ENCODE data around the gene MYLK.
A peak's percentile ranks its signal among the peaks of the same experiment; 100 is the strongest.

The MYLK gene

GRCh38 chr3:123652342-123652984, 231.7 kb downstream of the MYLK start:
- H3K4me3 ChIP-seq (ENCODE audit: low read depth, low read length, poor library complexity, severe bottlenecking), result no peak overlapping the region
- H4K20me1 ChIP-seq (ENCODE audit: insufficient read depth, low read length), result no peaks in the 10 kb centered on the region
- no peak overlapping the region for H3K27ac ChIP-seq (ENCODE audit: low read depth, low read length, poor library complexity, severe bottlenecking)
- H3K4me1 ChIP-seq (ENCODE audit: insufficient read depth, low read length, severe bottlenecking), result no peaks in the 10 kb centered on the region
- H3K36me3 ChIP-seq (ENCODE audit: insufficient read depth, low read length), result no peaks in the 10 kb centered on the region
- H3K79me2 ChIP-seq (ENCODE audit: insufficient read depth, low read length), result no peaks in the 10 kb centered on the region
- TF ChIP-seq CTCF (IDR thresholded peaks at IDR 0.05; ENCODE audit: low read length) (peak; percentile 79), EZH2 (IDR thresholded peaks at IDR 0.05; ENCODE audit: borderline replicate concordance, low read length) (no peak)
- no peaks in the 10 kb centered on the region for H3K9me2 ChIP-seq (ENCODE audit: low read depth, low read length)
- H3K9ac ChIP-seq (ENCODE audit: low read length), result no peak overlapping the region
- H3F3A ChIP-seq (ENCODE audit: insufficient read depth, low read length), result no peaks in the 10 kb centered on the region
- H3K27me3 ChIP-seq (ENCODE audit: insufficient read depth, low read length), result no peaks in the 10 kb centered on the region
- no peak overlapping the region for H2AFZ ChIP-seq (ENCODE audit: low read length)
- H3K9me3 ChIP-seq (ENCODE audit: low read length), result no peaks in the 10 kb centered on the region
- no peak overlapping the region for H3K4me2 ChIP-seq (ENCODE audit: low read length)

DNA sequence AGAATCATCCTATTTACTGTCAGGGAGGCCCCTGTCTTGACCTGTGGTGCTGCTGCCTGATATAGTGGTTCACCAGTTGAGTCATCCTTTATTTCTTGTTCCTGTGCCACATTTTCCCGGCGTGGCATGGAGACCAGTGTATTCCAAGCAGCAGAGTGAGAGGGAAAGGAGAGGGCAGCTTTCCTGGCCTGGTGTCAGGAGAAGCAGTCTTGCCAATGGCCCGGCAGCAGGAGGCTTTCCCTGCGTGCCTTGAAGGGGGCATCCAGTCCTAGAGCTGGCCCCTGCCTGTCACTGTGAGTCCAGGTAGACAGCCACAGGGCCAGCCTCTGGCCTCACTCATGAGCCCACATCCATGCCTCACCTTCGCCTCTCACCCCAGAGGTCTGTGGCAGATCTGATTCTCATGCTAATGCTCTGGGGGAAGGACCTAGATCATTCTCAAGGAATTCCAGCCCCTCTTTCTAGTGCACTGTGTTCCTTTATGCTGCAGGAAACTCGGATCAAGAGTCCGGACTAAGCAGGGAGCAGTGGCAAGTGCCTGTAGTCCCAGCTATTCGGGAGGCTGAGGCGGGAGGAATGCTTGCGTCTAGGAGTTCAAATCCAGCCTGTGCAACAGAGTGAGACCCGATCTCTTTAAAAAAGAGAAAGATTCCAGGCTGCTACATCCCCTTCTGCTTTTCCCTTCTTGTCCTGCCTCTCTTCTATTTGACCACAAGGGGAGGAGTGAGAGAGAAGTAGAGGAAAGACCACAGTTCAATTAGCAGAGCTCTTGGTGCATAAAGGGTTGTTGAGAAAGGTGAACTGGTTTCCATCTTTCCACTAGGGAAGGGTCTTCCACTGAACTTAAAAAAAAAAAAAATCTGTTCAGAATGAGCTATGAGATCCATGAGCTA, 232.4 kb downstream of the MYLK start:
- Histone ChIP-seq H3K79me2 (ENCODE audit: insufficient read depth, low read length) (no peaks in the 10 kb centered on the region), H3K36me3 (ENCODE audit: insufficient read depth, low read length) (no peaks in the 10 kb centered on the region), H4K20me1 (ENCODE audit: insufficient read depth, low read length) (no peaks in the 10 kb centered on the region), H3K4me3 (ENCODE audit: low read depth, low read length, poor library complexity, severe bottlenecking) (no peak overlapping the region), H3K9me3 (ENCODE audit: low read length) (no peaks in the 10 kb centered on the region), H2AFZ (ENCODE audit: low read length) (no peak overlapping the region), H3K27ac (ENCODE audit: low read depth, low read length, poor library complexity, severe bottlenecking) (no peak overlapping the region), H3K27me3 (ENCODE audit: insufficient read depth, low read length) (no peaks in the 10 kb centered on the region), H3K9ac (ENCODE audit: low read length) (no peak overlapping the region), H3K4me2 (ENCODE audit: low read length) (no peak overlapping the region), H3K9me2 (ENCODE audit: low read depth, low read length) (no peaks in the 10 kb centered on the region), H3F3A (ENCODE audit: insufficient read depth, low read length) (no peaks in the 10 kb centered on the region), H3K4me1 (ENCODE audit: insufficient read depth, low read length, severe bottlenecking) (no peaks in the 10 kb centered on the region)
- TF ChIP-seq EZH2 (IDR thresholded peaks at IDR 0.05; ENCODE audit: borderline replicate concordance, low read length) (no peak), CTCF (IDR thresholded peaks at IDR 0.05; ENCODE audit: low read length) (no peak)

GRCh38 chr3:123650101-123650500, 234.0 kb downstream of the MYLK start:
- no peak for TF ChIP-seq CTCF (IDR thresholded peaks at IDR 0.05; ENCODE audit: low read length)
- no peak for TF ChIP-seq EZH2 (IDR thresholded peaks at IDR 0.05; ENCODE audit: borderline replicate concordance, low read length)
- Histone ChIP-seq H3K4me1 (ENCODE audit: insufficient read depth, low read length, severe bottlenecking) (no peaks in the 10 kb centered on the region), H3K9me2 (ENCODE audit: low read depth, low read length) (no peaks in the 10 kb centered on the region), H3K36me3 (ENCODE audit: insufficient read depth, low read length) (no peaks in the 10 kb centered on the region), H3K79me2 (ENCODE audit: insufficient read depth, low read length) (no peaks in the 10 kb centered on the region), H3K4me2 (ENCODE audit: low read length) (no peak overlapping the region), H3F3A (ENCODE audit: insufficient read depth, low read length) (no peaks in the 10 kb centered on the region), H2AFZ (ENCODE audit: low read length) (no peak overlapping the region), H3K9me3 (ENCODE audit: low read length) (no peaks in the 10 kb centered on the region), H3K27me3 (ENCODE audit: insufficient read depth, low read length) (no peaks in the 10 kb centered on the region), H3K4me3 (ENCODE audit: low read depth, low read length, poor library complexity, severe bottlenecking) (no peak overlapping the region), H3K9ac (ENCODE audit: low read length) (no peak overlapping the region), H4K20me1 (ENCODE audit: insufficient read depth, low read length) (no peaks in the 10 kb centered on the region), H3K27ac (ENCODE audit: low read depth, low read length, poor library complexity, severe bottlenecking) (no peak overlapping the region)

Data from OCI-LY1 (cell line).